ENCODE results near the gene CACNA1C. TPM values are rescaled to one million over a fixed set of nuclear protein-coding genes. Genes with fewer than 3 reads are reported as not detected.

The CACNA1C gene
- total and polyA plus RNA-seq, 10 of the 15 experiments (the other 5 are each of a cell fraction or from before 2014, with no cell fraction given), result under 0.01 to 0.15 (median 0.09) TPM; not detected in 5

DNA sequence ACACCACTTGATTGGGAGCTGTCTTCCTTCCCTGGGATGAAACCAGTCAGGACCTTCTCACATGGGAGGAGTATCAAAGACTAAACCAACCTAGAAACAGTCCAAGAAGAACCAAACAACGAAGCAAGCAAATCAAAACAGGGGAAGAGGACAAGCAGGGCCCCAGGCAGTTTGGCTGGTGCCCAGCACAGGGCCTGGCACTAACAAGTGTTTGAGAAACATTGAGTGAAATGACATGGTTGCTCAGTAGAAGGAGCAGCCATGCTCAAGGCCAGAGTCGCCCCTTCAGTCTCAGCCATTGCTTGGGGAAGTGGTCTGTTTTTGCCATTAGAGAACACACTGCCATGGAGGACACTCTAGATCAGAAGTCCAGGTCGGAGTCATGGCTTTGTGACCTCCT is 323.1 kb downstream of the CACNA1C start (continued):
- TF ChIP-seq, protein P1, sequence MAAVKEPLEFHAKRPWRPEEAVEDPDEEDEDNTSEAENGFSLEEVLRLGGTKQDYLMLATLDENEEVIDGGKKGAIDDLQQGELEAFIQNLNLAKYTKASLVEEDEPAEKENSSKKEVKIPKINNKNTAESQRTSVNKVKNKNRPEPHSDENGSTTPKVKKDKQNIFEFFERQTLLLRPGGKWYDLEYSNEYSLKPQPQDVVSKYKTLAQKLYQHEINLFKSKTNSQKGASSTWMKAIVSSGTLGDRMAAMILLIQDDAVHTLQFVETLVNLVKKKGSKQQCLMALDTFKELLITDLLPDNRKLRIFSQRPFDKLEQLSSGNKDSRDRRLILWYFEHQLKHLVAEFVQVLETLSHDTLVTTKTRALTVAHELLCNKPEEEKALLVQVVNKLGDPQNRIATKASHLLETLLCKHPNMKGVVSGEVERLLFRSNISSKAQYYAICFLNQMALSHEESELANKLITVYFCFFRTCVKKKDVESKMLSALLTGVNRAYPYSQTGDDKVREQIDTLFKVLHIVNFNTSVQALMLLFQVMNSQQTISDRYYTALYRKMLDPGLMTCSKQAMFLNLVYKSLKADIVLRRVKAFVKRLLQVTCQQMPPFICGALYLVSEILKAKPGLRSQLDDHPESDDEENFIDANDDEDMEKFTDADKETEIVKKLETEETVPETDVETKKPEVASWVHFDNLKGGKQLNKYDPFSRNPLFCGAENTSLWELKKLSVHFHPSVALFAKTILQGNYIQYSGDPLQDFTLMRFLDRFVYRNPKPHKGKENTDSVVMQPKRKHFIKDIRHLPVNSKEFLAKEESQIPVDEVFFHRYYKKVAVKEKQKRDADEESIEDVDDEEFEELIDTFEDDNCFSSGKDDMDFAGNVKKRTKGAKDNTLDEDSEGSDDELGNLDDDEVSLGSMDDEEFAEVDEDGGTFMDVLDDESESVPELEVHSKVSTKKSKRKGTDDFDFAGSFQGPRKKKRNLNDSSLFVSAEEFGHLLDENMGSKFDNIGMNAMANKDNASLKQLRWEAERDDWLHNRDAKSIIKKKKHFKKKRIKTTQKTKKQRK (IDR thresholded peaks at IDR 0.05; ENCODE audit: low read depth, low read length), result no peak
- TF ChIP-seq, protein P2, sequence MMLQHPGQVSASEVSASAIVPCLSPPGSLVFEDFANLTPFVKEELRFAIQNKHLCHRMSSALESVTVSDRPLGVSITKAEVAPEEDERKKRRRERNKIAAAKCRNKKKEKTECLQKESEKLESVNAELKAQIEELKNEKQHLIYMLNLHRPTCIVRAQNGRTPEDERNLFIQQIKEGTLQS (IDR thresholded peaks at IDR 0.05; ENCODE audit: borderline replicate concordance, extremely low read depth, low read depth, low read length), result no peak
- TF ChIP-seq ZNF24 (IDR thresholded peaks at IDR 0.05), result no peak
- no peak for TF ChIP-seq LARP7 (IDR thresholded peaks at IDR 0.05)
- no peak for TF ChIP-seq NBN (IDR thresholded peaks at IDR 0.05)
- TF ChIP-seq MEF2B (IDR thresholded peaks at IDR 0.05; ENCODE audit: partially characterized antibody, poor library complexity, severe bottlenecking), result no peak
- no peak for TF ChIP-seq RUNX3 (IDR thresholded peaks at IDR 0.05; ENCODE audit: low read length)

DNA sequence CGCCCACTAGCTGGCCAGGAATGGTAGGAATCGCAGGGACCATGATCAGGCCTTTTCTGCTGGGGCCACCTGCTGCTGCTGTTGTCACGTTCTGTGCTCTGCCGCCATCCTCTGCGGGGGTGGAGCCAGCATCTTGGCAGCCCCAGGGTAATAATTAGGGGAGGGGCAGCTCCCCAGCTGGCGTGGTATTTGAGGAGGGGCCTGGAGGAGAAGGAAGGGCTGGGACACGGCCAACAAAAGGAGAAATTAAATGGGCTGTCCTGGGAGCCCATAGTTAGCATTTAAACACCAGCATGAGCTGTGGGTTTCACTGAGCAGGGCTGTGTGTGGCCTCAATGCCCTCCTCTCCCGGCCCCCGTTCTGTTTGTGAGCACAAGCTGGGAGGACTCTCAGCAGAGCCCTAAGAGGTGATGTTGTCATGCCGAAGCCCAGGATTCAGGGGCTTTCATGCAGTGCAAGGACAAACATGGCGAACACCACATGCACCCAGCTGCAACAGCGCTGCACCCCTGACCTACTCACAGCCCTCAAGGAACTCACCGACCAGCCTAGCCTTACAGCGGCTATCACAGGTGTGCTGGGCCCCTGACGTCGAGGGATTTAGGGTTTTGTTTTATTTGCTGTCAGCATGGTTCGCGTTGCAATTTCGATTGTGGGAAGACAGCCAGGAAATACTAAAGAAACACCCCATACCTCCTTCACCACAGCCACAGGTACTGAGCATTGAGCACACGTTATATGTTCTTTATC is 324.3 kb downstream of the CACNA1C start:
- Histone ChIP-seq H2AFZ (ENCODE audit: control insufficient read depth, low read depth, low read length) (no peak overlapping the region), H3K27ac (ENCODE audit: control insufficient read depth, insufficient read depth) (no peak overlapping the region), H3K9me3 (replicated peaks; ENCODE audit: control insufficient read depth, insufficient read depth, low read length) (no peaks in the 10 kb centered on the region; the same call in 2 of the 3 replicates), H3K4me1 (ENCODE audit: control insufficient read depth, insufficient read depth, low read length) (peaks cover 40% of the 10 kb centered on the region), H3K4me3 (no peak overlapping the region), H3K9ac (ENCODE audit: control insufficient read depth, insufficient read depth, low read length) (no peak overlapping the region), H4K20me1 (ENCODE audit: control insufficient read depth, insufficient read depth) (no peaks in the 10 kb centered on the region), H3K27me3 (replicated peaks in 1 of 2; ENCODE audit: control insufficient read depth in 2 of 2, insufficient read depth in 2 of 2, low read length in 1 of 2) (no peaks in the 10 kb centered on the region; a peak in 1 of 4 replicates), H3K36me3 (ENCODE audit: control insufficient read depth in 2 of 2, insufficient read depth in 2 of 2, low read length in 1 of 2) (no peaks in the 10 kb centered on the region), H3K79me2 (ENCODE audit: control insufficient read depth, insufficient read depth, low read length) (no peaks in the 10 kb centered on the region), H3K4me2 (ENCODE audit: control insufficient read depth, insufficient read depth) (no peak overlapping the region)
- CTCF ChIA-PET, result interaction anchor here (0.7 to 1.2 kb wide), 3 partner anchors 15 to 23 kb away, joined by 3 read pairs; no protein-coding TSS in a partner anchor
- ATAC-seq (no peak), FAIRE-seq (no peak), DNase-seq (ENCODE audit: low read depth, low spot score) (no peak)
- WGBS (ENCODE audit: insufficient coverage, insufficient replicate concordance, low lambda C conversion rate, missing lambda C conversion rate), result 65% methylated on average over 20 of the region's 20 CpGs
- SMC1A ChIA-PET (ENCODE audit: uncharacterized antibody, unreplicated experiment), result no interaction called here
- no peak for TF ChIP-seq HDAC6 (IDR thresholded peaks at IDR 0.05; ENCODE audit: unreplicated experiment)
- POLR2A ChIA-PET, result interaction anchor here (0.6 kb wide), 1 partner anchor 20 kb away, joined by 5 read pairs; no protein-coding TSS in a partner anchor
- no TSS peak for BruUV-seq (replicated peaks)
- RAD21 ChIA-PET (ENCODE audit: unreplicated experiment), result no interaction called here
- in situ Hi-C loops (cut with MboI) (no loop called here), intact Hi-C loops (cut with micrococcal nuclease; ENCODE audit: unreplicated experiment) (no loop called here)

Measured in GM12878 (cell line).